Liver (tissue), 3 donors: ENCODE data around the gene PDP2.

Experiments used
- EGR1 ChIP-seq, 2 donors: IDR thresholded peaks; 2 replicates each; pipeline ENCODE4 v1.6.1; 2016 to 2018; ENCODE audit warnings: antibody characterized with exemption in 2 of 2, low read depth in 2 of 2
- GABPA ChIP-seq, 2 donors: IDR thresholded peaks in 1 of 2; conservative IDR thresholded peaks in 1 of 2; 2 replicates each; pipeline ENCODE4 v1.6.1; 2016; ENCODE audit warnings: antibody characterized with exemption in 2 of 2, mild to moderate bottlenecking in 1 of 2, moderate library complexity in 1 of 2
- RAD21 ChIP-seq, 2 donors: IDR thresholded peaks; 2 replicates each; pipeline ENCODE4 v1.6.1; 2016; ENCODE audit warnings: antibody characterized with exemption in 2 of 2, mild to moderate bottlenecking in 2 of 2
- TAF1 ChIP-seq: conservative IDR thresholded peaks from 2 replicates; pipeline ENCODE4 v1.6.1; 2016; ENCODE audit warnings: antibody characterized with exemption, mild to moderate bottlenecking
- YY1 ChIP-seq: IDR thresholded peaks from 2 replicates; pipeline ENCODE4 v1.6.1; 2016; ENCODE audit warnings: antibody characterized with exemption, mild to moderate bottlenecking
- TF ChIP-seq, protein P1 (sequence below): IDR thresholded peaks from 2 replicates; pipeline ENCODE4 v1.6.1; 2016; ENCODE audit warnings: antibody characterized with exemption, mild to moderate bottlenecking
- TF ChIP-seq, protein P2 (sequence below): fragments of 150-350 bp; IDR thresholded peaks from 2 replicates; pipeline ENCODE4 v1.5.1; 2017; ENCODE audit warnings: improper control_type of control experiment, low read depth, low read length; ENCODE audit not compliant: missing input control
- TF ChIP-seq, protein P3 (sequence below): IDR thresholded peaks from 2 replicates; pipeline ENCODE4 v1.6.1; 2016; ENCODE audit warnings: antibody characterized with exemption
- TF ChIP-seq, protein P4 (sequence below): IDR thresholded peaks from 2 replicates; pipeline ENCODE4 v1.6.1; 2016; ENCODE audit warnings: antibody characterized with exemption
- TF ChIP-seq, protein P5 (sequence below): IDR thresholded peaks from 2 replicates; pipeline ENCODE4 v1.6.1; 2016; ENCODE audit warnings: antibody characterized with exemption
- donor health status: healthy.
- donor health status: healthy.

DNA sequence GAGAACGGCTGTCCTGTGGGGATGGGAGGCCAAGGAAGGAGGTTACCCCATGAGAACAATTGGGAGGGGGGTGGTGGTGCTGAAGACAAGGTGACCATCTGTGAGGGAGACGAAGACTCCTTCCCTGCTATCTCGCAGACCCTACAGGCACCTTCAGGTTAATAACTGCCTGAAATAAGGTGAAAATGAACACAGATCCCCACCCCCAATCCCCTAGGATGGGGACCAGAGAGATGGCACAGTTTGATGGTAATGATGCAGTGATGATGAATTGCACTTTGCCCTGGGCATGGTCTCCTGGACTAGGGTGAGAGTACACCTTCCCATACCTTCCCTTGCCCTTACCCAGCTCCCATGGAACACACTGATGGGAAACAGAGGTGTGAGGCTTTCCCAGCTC, 48.1 kb upstream of the PDP2 start:
- TF ChIP-seq, protein P1, sequence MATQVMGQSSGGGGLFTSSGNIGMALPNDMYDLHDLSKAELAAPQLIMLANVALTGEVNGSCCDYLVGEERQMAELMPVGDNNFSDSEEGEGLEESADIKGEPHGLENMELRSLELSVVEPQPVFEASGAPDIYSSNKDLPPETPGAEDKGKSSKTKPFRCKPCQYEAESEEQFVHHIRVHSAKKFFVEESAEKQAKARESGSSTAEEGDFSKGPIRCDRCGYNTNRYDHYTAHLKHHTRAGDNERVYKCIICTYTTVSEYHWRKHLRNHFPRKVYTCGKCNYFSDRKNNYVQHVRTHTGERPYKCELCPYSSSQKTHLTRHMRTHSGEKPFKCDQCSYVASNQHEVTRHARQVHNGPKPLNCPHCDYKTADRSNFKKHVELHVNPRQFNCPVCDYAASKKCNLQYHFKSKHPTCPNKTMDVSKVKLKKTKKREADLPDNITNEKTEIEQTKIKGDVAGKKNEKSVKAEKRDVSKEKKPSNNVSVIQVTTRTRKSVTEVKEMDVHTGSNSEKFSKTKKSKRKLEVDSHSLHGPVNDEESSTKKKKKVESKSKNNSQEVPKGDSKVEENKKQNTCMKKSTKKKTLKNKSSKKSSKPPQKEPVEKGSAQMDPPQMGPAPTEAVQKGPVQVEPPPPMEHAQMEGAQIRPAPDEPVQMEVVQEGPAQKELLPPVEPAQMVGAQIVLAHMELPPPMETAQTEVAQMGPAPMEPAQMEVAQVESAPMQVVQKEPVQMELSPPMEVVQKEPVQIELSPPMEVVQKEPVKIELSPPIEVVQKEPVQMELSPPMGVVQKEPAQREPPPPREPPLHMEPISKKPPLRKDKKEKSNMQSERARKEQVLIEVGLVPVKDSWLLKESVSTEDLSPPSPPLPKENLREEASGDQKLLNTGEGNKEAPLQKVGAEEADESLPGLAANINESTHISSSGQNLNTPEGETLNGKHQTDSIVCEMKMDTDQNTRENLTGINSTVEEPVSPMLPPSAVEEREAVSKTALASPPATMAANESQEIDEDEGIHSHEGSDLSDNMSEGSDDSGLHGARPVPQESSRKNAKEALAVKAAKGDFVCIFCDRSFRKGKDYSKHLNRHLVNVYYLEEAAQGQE, result no peak
- TF ChIP-seq EGR1 (IDR thresholded peaks at IDR 0.05; ENCODE audit: low read depth in 2 of 2) (no peak), TAF1 (no peak), YY1 (no peak), GABPA (IDR thresholded peaks at IDR 0.05 in 1 of 2, conservative IDR thresholded peaks at IDR 0.05 in 1 of 2) (no peak), RAD21 (IDR thresholded peaks at IDR 0.05) (no peak)
- TF ChIP-seq, protein P2, sequence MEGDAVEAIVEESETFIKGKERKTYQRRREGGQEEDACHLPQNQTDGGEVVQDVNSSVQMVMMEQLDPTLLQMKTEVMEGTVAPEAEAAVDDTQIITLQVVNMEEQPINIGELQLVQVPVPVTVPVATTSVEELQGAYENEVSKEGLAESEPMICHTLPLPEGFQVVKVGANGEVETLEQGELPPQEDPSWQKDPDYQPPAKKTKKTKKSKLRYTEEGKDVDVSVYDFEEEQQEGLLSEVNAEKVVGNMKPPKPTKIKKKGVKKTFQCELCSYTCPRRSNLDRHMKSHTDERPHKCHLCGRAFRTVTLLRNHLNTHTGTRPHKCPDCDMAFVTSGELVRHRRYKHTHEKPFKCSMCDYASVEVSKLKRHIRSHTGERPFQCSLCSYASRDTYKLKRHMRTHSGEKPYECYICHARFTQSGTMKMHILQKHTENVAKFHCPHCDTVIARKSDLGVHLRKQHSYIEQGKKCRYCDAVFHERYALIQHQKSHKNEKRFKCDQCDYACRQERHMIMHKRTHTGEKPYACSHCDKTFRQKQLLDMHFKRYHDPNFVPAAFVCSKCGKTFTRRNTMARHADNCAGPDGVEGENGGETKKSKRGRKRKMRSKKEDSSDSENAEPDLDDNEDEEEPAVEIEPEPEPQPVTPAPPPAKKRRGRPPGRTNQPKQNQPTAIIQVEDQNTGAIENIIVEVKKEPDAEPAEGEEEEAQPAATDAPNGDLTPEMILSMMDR, result no peak
- TF ChIP-seq, protein P3, sequence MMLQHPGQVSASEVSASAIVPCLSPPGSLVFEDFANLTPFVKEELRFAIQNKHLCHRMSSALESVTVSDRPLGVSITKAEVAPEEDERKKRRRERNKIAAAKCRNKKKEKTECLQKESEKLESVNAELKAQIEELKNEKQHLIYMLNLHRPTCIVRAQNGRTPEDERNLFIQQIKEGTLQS, result no peak
- TF ChIP-seq, protein P4, sequence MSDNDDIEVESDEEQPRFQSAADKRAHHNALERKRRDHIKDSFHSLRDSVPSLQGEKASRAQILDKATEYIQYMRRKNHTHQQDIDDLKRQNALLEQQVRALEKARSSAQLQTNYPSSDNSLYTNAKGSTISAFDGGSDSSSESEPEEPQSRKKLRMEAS, result no peak
- TF ChIP-seq, protein P5, sequence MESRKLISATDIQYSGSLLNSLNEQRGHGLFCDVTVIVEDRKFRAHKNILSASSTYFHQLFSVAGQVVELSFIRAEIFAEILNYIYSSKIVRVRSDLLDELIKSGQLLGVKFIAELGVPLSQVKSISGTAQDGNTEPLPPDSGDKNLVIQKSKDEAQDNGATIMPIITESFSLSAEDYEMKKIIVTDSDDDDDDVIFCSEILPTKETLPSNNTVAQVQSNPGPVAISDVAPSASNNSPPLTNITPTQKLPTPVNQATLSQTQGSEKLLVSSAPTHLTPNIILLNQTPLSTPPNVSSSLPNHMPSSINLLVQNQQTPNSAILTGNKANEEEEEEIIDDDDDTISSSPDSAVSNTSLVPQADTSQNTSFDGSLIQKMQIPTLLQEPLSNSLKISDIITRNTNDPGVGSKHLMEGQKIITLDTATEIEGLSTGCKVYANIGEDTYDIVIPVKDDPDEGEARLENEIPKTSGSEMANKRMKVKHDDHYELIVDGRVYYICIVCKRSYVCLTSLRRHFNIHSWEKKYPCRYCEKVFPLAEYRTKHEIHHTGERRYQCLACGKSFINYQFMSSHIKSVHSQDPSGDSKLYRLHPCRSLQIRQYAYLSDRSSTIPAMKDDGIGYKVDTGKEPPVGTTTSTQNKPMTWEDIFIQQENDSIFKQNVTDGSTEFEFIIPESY, result no peak
